GM13977 (cell line): ENCODE results near the gene DEFB112.

Experiments used
- DNase-seq: peaks from one replicate; pipeline ENCODE4 v3.0.0; 2012; ENCODE audit warnings: low spot score
- in situ Hi-C: fragments of 300-500 bp; cut with MboI; formaldehyde crosslinking; loops from one replicate; pipeline ENCODE4 v1.12.0; 2022; ENCODE audit warnings: low sequenced_read_pairs, low pct_unique_long_range_greater_than_20kb, mixed read lengths, inconsistent platforms; ENCODE audit not compliant: unreplicated experiment
- TF ChIP-seq, protein P1 (sequence below): IDR thresholded peaks from 2 replicates; pipeline ENCODE4 v1.5.1; 2012; ENCODE audit warnings: mild to moderate bottlenecking, control low read depth; ENCODE audit not compliant: insufficient read depth; ENCODE audit errors: extremely low read depth, missing control alignments

DEFB112 gene

DNA sequence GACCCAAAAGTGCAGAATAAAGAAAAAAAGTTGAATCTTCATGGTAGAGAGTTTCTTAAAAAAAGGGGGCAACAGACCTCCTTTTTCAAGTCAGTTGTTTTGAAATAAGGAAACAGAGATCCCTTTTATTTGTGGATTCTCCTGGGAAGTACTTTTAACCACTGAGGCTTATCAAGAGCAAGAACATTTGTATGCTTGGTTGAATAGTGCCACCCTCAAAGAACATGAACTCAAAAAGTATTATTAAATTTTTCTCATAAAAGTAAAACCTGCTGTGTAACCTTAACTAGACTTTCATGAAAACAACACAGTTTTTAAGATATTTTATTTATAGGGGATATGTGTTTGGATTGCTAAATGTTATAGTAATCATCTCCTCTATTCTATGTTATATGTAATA, 27.8 kb downstream of the DEFB112 start, which contains the start of gene DEFB110:
Gene DEFB110, minus strand, starts transcription at position 101 of the 400 bp plus-strand sequence. Its CDS starts 59 bp downstream, at position 42.
- in situ Hi-C loops: no loop called here
- TF ChIP-seq, protein P1, sequence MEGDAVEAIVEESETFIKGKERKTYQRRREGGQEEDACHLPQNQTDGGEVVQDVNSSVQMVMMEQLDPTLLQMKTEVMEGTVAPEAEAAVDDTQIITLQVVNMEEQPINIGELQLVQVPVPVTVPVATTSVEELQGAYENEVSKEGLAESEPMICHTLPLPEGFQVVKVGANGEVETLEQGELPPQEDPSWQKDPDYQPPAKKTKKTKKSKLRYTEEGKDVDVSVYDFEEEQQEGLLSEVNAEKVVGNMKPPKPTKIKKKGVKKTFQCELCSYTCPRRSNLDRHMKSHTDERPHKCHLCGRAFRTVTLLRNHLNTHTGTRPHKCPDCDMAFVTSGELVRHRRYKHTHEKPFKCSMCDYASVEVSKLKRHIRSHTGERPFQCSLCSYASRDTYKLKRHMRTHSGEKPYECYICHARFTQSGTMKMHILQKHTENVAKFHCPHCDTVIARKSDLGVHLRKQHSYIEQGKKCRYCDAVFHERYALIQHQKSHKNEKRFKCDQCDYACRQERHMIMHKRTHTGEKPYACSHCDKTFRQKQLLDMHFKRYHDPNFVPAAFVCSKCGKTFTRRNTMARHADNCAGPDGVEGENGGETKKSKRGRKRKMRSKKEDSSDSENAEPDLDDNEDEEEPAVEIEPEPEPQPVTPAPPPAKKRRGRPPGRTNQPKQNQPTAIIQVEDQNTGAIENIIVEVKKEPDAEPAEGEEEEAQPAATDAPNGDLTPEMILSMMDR: no peak
- no peak for DNase-seq

DNA sequence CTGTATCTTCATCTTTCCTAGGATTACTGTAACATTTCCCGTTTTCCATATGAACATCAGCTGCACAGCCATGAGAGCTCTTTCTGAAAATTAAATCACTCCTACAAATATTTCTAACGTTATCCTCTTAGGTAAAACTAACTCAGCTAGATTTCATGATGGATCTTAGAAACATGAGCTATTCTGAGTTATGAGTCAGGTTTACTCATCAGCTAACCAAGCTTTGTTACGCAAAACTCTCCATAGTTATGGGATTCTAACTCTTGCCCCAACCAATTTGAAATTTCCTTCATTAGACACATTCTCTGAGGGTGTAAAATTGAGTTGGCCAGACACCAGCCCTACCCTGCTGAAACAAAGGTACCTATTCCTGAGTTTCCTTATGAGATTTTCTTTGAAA, 41.9 kb downstream of the DEFB112 start:
- no peak for DNase-seq
- in situ Hi-C loops: no loop called here

DNA sequence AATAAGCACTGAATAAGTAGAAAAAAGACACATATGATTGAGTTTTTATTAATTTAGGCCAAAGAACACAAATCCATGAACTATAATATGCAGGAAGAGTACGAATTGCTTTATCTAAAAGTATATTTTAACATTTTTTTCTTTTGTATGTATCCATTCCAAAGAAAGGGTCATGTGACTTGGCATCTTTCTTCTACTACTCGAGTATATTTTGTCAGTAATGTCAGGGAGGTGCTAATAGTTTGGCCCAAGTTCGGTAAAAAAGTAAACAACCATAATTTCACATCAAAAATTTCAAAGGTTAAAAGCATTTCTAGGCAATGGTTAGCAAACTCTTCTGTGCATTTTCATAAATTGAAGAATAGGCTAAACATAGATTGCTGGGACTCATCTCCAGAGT, 46.6 kb downstream of the DEFB112 start:
- DNase-seq: no peak
- TF ChIP-seq, protein P1: no peak
- in situ Hi-C loops: no loop called here

More for the DNA sequence above, 41.9 kb downstream of the DEFB112 start:
- TF ChIP-seq, protein P1: no peak

DNA sequence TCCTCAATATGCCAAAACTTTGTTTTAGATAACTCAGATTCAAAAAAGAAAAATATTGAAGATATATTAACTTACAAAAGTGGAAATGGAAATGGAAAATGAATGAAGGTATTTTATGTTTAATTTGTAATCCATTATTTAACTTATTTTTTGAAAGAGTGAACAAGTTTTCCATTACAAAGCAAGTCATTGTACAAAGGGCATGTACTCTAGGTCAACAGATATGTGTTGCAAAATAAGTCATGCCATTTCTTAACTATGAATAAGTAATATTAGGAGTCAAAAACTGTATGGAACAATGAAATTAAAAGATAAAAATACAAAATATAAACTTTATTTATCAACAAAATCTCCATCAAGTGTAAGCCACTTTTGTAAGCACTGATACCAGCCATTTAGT, 54.5 kb downstream of the DEFB112 start:
- in situ Hi-C loops: no loop called here
- TF ChIP-seq, protein P1: no peak
- DNase-seq: no peak
